Hippocampal formation (tissue), 2 donors: ENCODE data around the gene NEDD9.

Source experiments
- DNase-seq, 2 donors: peaks; one replicate each; lab custom pipeline; 2025; lab: John Stamatoyannopoulos, UW

The NEDD9 gene

DNA sequence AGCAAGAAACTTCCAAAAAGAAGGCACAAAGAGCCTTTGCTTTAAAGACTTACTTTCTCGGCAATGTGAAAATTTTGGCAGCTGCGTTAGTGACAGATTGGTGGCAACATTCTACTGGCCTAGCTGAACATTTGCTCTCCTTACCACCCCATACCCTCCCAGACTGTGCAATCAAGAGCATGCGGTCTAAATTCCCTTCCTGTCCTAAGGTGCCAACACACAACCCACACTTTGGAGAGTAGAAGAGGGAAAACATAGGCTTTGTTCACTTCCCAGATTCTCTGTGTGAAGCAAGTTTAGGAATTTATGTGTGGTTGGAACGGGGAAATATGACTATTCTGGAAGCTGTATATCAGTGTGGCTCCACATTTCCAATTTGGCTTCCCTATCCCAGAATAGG lies 29.8 kb upstream of the NEDD9 start:
- DNase-seq, result peak in 1 of 2 donors; percentile 45

DNA sequence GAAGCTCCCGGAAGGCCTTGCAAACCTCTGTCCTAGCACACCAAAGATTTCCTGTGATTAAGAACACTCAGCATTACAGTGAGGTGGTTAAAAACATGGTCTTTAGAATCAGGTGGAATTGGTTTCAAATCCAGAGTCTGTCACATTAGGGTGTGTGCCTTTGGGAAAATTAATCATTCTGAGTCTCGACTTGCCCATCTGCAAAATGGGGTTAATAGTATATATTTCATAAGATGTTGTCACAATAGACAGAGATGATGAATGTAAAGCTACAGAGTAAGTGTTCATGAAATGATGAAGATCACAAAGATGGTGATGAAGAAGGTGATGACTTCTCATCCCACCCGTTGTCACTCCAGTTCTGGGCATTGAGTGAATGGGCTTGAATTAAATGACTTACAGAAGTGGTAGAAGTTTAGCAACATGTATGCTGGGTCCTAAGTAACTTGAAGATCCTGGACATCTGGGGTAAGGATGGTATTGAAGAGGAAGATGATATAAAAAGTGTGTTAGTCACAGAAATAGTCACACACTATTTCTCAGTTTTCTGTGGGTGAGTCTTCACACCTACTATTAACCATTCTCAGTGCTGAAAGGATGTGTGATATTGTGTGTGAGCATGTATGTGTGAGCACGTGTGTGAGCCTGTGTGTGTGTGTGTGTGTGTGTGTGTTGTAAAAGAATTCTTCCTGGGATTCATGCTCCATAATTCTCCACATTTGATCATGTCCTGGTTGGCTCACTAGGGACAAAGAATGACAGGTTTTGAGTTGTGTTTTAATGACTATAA lies 28.0 kb upstream of the NEDD9 start:
- DNase-seq, result no peak

DNA sequence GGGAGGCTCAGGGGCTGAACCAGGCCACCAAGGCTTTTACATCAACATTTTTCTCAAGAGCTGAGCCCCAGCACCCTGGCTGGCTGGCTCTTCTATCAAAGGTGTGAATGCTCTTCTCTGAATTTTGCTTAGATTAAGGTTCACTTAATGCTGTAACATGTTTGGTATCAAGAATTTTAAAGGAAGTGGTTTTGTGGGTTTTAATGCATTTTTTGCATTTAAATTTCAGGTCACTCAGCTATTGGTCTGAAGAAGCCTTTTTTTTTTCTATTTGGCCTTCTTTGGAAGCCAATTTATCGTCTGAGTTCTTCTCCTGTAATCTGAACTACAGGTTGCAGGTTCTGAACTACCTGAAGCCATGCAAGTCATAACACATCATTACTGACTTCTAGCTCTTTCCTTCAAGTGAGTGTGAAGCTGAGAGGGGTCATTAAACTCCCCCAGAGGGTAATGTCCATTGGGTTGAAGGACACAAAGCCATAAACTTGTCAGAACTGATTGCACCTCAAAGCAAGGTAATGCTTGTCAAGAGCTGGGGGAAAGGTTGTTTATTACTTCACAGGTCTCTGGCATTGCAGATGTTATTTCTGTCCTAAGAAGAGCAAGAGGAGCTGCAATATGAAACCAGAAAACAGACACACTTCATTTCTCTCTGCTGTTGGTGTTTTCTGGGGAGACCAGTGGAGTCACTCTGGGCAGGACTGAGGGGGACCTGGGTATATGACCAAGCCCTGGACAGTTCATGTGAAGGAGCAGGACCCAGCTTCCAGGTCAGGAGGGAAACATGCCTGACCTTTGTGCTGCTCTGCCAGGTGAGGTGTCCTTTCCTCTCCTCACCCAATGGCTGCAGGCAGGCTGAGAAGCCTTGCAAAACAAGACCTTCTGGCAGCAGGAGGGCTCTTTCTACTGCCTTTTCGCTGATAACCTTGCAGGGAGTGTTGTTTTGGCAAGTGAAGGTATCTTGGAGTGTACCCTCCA lies 26.1 kb upstream of the NEDD9 start:
- DNase-seq, result no peak

DNA sequence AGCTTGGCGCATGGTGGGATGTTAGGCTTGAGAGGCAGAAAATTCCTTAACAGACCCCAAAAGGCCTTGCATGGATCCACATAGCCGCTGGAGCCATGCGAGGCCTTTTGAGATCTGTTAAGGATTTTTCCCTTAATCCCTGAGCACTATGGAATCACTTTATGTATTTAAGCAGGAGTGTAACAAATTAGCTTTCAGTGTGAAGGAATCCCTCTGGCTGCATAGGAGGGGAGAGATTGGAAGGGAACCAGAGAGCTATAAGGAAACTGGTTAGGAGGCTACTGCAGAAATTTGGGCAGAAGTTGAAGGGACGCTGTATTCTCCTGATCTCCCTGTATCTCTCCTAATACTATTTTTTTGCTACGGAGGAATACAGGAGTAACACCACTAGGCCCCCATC lies 23.1 kb upstream of the NEDD9 start:
- DNase-seq, result no peak

DNA sequence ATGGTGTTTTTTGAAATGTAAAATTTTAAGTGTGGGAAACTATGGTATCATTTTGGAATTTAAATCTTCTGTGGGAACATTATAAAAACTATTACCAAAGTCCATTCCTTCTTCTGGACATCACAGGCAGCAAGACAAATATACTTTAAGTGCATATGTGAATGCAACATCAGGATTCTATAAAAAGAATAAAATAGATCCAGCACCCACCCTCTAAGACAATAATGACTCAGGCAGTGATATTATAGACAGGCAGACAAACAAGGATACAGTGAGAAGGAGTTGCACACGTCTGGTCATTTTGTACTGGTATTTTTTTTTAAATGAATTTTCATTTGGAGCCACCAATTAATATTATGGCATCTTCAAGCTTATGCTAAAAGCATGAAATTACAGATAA lies 21.1 kb upstream of the NEDD9 start:
- DNase-seq, result no peak

DNA sequence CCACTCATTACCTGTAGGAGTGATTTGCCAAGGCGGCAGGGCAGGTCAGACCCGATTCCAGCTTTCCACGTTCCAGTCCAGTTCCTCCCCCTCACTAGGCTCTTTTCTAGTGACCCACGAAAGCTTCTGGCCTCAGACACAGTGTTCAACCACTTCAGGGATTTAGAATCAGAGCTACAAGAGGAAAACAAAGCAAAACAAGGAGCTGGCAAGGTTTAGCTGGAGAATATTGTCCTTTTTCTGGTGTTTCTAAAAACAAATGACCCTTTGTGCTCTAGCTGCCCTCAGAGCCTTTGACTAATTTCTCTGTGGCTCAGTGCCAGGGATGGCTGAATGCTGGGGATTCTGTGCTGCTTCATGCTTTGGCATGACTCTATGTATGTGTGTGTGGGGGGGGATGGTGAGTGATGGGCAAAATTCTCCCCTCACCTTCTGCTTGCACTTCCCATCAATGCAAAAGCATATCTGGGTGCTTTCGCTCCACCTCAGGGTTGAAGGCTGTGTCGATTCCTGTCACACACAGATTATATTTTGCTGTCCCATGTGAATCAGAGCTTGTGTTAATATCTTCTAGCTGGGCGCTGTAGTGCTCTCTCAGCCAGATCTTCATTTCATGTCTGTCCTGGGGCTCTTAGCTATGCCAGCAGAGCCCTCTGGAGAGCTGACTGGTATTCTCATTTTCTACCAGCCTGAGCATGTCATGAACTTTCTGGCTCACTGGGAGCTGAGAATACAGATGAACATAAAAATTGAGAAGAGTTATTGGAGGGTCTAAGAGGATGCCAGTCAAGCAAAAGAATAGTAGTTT lies 19.3 kb upstream of the NEDD9 start:
- DNase-seq, result peak; percentile 66 to 76

DNA sequence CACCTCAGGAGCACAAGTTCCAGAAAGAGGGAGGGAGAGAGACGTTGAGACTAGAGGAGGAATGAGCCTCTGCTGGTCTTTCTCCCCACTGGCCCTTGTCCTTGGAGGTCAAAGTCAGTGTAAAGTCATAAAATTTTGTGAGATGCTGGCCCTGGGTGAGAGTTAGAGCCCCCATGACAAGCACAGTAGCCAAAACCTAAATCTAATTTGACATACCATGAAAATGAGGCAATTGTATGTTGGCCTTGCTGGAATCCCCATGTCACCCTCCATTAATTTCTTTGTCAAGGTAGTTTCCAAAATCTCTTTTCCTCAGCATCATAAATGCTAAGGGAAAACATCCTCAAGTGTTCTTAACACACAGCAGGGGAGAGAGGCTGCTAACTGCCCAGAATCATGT lies 17.6 kb upstream of the NEDD9 start:
- DNase-seq, result no peak

DNA sequence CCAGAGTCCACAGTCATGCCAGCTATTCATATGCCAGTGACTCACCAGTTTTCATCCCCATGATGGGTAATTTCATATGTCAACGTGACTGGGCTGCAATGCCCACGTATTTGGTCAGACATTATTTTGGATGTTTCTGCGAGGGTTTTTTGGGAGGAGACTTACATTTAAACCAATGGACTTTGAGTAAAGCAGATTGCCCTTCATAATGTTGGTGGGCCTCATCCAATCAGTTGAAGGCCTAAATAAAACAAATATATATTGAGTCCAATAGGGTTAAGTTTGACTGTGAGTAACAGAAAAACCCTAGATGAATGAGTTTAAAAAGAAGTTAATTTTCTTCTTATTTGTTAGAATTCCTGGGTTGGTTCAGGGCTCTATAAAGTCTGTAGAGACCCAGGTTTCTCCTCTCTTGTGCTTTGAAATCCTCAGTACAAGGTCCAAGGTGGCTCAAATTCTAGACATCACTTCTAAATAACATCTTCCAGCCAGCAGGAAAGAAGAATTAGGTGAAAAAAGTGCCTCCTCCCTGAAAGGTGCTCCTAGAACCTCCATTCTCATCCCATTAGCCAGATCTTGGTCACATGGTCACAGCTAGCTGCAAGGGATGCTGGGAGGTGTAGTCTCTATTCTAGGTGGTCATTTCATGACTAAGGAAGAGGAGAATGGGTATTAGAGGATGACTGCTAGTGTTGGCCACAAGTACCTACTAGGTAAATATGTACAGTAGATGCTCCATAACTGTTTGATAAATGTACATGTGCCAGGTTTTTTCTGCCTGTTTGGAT lies 16.7 kb upstream of the NEDD9 start:
- no peak for DNase-seq

DNA sequence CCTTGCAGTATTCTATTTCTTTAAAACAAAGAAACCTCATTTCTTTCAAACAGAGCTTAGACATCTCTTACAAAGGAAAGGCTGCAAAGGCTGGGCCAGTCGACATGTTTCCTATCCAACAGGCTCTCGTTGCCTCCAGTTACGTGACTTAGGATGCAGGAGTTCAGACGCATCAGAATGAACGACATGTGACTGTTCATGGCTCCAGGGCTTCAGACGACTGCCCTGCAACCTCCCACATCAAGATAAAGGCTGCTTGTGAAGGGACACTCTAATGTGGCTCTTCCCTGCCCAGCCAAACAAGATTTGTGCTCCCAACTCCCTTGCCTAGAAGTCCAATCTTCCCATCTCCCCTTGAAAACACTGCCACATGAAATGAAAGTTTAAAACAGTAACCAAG lies 14.3 kb upstream of the NEDD9 start:
- DNase-seq, result no peak

DNA sequence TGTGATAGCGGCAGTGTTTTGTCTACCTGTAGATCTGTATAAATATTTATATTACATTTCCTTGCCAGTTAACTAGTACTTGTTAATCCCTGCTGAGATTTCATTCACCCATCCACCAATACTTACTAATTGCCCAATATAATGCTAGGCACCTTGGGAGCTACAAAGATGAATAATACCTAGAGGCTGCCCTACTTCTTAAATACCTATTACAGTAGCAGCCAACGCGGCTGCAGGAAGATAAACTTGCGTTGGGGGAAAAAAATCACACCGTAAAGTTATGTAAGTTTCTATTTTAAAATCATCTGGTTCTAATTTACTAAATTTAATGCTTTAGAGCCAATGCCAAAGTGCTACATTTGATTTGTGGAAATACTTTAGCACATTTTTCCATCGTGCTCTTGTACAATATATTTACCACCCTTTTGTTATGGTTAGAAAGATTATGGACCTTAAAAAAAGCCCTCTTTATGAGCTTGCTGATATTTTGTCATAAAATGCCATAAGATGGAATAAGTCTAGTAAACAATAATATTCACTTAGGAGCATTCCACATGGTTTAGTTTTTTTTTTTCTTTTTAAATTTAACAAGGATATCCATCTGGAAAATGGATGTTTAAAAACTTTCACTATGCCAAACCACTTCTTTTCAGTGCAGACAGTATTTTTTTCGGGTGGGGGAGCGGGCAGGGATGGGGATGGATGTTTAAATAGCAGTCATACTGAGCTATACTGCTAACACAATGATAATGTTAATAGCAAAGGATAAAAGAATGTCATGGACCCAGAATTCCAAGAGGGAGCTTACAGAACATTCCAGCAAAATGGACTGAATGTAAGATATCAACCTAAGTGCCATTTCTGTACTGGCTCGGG lies 13.2 kb upstream of the NEDD9 start:
- DNase-seq, result no peak

DNA sequence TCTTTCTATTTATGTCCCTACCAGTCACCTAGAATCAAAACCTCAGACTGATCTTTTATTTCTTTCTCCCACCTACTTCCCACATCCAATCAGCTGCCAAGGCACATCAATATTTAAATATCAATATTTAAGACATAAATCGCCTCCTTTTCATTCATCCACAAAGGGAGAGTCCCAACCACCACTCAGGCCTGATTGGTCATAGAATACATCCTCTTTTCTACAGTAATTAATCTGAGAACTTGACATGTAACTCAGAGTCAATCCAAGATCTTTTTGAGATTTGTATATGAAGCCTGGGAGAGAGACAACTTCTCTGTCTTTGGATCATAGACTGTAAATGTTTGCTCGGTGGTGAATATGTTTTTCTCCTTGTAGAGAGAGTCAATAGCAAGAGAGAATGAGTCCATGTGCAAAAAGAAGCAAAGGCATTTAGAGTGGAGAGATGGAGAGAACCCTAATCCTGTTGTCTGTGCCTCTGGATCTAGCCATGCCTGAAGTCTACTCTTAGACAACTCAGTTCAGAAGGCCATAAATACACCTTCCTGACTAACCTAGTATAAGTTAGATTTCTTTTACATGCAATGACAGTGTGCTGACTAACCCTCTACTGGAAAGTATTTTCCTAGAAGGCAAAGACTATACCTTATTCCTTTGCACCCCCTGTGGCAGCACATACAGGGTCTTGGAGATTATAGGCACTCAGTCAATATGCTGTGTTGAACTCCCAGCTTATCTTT lies 12.1 kb upstream of the NEDD9 start:
- DNase-seq, result no peak

DNA sequence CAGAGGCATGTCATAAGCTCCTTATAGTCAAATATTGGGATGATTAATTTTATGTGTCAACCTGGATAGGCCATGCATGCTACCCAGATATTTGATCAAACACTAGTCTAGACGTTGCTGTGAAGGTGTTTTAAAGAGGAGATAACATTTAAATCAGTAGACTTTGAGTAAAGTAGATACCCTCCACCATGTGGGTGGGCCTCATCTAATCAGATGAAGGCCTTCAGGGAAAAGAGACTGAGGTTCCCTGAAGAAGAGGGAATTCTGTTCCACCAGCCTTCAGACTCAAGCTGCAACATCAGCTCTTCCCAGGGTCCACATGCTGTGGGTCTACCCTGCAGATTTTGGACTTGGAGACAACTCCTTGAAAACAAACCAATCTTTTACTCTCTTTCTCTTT lies 11.4 kb upstream of the NEDD9 start:
- DNase-seq, result no peak

DNA sequence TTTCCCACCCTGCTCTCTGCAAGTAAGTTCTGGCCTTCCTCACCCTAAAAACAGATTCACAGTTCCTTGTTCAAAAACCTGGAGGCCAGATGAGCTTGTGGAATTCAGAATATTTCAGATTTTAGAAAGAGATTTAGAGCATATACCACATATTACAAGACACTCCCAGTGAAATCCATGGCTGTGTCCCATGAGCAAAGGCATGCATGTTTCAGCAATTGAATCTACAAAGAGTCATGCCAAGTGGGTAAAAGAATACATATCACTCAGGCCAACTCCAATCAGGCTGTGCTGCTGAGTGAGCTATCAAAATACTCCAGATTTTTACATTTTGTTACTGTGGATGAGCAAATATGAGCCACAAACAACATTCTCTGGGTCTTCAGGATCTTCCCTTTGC lies 10.2 kb upstream of the NEDD9 start:
- no peak for DNase-seq

DNA sequence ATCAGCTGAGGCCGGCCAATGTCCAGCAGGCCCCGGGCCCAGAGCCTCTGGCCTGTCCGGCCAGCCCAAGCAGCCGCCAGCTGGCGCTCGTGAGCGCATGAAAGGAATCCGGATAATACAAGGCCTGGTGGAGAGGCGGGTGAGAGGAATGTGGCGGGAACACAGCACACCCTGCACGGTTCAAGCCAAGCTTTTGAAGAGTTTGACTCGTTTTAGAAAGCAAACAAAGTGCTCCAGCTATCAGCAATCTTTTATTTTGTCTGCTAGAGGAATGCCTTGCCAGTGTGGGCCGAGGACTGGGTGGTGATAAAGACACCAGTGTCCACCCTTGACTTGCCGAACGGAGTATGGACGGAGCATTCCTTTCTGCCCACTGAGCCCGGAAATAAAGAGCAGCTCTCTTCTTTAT lies 9.3 kb upstream of the NEDD9 start:
- DNase-seq, result peak; percentile 28 to 39

DNA sequence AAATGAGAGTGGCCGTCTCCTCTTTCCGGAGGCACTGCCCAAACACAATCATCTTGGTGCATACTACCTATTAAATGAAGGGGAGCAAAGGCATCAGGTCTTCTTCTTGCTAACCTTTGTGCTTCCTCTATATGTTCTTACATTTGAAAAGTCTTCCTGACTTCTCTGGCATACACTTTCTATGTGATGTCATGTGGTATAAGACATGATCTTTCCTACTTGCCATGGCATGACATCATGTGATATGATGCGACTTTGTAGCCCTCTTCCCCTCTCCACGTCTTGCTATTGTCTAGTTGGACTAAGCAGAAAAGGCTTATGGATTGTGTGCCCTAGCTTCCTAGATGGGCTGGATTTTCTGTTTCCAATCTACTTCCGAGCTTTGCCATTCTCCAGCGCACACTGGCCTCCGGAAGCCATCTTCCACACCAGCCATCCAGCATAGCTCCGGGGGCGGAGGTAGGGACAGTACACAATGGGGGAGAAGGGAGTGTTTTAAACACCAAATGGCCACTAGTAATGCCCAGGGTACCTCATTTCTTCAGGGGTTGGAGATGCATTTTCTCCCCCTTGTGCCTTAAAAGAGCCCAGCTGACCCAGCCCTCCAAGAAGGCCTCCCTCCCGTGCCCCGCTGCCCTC lies 8.8 kb upstream of the NEDD9 start:
- no peak for DNase-seq

DNA sequence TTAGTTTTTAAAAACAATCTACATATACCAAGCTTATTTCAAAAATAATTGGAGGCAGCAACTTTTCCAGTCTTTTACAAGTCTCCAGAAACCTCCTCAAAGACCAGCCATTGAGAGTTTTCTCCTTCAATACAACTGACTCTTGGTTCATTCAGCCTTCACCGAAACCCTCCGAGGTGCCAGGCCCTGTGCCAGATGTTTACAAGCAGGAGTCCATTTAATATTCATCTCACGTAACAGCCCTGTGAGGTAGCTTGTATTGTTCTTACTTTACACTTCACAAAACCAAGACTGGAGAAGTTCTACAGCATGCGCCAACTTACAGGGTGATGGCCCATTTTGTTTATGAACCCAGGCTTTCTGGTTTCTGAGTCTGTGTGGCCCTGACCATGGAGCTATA lies 5.5 kb upstream of the NEDD9 start:
- DNase-seq, result no peak

DNA sequence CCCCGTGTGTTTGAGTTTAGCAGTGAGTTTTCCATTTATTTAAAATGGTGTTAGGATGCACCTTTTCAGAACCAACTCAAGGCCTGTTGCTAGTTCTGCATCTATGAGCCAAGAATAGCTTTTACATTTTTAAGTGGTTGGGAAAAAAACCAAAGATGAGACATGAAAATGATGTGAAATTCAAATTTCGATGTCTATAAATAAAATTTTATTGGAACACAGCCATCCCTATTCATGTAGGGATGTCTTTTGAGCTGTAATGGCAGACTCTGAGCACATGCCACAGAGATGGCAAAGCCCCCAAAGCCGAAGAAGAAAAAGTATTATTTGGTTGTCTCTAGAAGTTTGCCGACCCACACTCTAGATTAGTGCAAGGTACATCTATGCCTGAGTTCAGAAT lies 5.0 kb upstream of the NEDD9 start:
- no peak for DNase-seq

DNA sequence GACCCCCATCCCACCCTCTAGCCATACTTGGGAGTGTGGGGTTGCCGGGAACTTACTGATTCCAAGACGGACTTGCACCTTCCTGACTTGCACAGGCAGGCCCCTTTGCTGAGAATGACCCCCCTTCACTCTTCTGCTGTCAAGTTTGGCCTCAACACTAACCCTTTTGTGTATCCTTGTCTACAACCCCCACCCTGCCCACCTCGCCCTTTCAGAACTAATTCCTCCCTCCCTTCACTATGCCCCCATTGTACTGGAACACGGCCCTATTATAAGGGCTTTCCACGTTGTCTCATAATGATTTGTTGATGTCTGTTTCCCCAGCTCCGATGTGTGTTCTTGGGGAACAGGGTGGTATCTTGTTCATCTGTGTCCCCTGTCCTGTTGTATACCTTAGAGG lies 4.4 kb upstream of the NEDD9 start:
- no peak for DNase-seq

DNA sequence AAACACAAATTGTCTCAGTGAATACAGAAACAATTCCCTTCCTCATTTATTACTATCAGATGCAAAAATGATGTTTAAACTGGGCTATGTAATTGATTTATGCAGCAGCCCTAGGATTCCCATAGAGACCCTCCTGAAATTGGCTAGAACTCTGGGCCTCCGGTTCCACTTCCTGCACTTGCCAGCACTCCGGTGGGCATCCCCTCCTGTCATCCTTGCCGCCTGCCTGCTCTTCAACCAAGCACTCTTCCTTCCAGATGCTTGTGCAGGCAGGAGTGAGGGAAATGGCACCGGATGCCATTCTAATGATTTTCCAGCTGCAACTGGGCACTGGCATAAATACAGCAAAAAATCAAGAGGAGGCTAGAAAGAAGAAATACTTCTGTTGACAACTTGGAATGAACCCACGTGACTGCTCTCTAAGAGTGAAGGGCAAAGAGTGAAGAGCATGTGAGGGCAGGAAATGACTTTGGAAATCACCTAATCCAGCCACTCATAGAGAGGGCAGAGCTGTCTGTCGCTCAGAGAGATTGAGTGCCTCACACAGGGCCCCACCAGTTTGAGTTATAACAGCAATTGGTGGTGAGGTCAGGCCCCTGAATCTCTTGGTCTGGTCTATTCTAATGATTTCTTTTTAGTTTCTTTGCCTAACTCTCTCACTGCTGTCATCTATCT lies 3.7 kb upstream of the NEDD9 start:
- DNase-seq, result no peak
